Measurements from ENCODE around the gene OR2V2.

The OR2V2 gene

GRCh38 chr5:181133083-181133482, 14.3 kb upstream of the OR2V2 start:
- ATAC-seq = no peak
- no peak for TF ChIP-seq ZNF8 (CRISPR knock-in tag; IDR thresholded peaks at IDR 0.05)
- no peak for TF ChIP-seq ESRRG (CRISPR knock-in tag; IDR thresholded peaks at IDR 0.05)
- no peak for TF ChIP-seq OSR1 (CRISPR knock-in tag; IDR thresholded peaks at IDR 0.05)
- no peak for TF ChIP-seq SNAI2 (CRISPR knock-in tag; IDR thresholded peaks at IDR 0.05)
- TF ChIP-seq TCF4 (CRISPR knock-in tag; IDR thresholded peaks at IDR 0.05; ENCODE audit: borderline replicate concordance) = no peak
- no peak for TF ChIP-seq TOX (CRISPR knock-in tag; IDR thresholded peaks at IDR 0.05; ENCODE audit: borderline replicate concordance)
- no peak for TF ChIP-seq TSHZ2 (CRISPR knock-in tag; IDR thresholded peaks at IDR 0.05)
- no peak for TF ChIP-seq ZC3H10 (CRISPR knock-in tag; IDR thresholded peaks at IDR 0.05)
- TF ChIP-seq CSRNP3 (CRISPR knock-in tag; IDR thresholded peaks at IDR 0.05) = no peak
- no peak for TF ChIP-seq RARB (CRISPR knock-in tag; IDR thresholded peaks at IDR 0.05)
- no peak for TF ChIP-seq POU6F1 (CRISPR knock-in tag; IDR thresholded peaks at IDR 0.05; ENCODE audit: borderline replicate concordance, low read depth)
- no peak for TF ChIP-seq ZNF70 (CRISPR knock-in tag; IDR thresholded peaks at IDR 0.05)
- TF ChIP-seq ARNTL (CRISPR knock-in tag; IDR thresholded peaks at IDR 0.05; ENCODE audit: borderline replicate concordance, low read depth) = no peak
- no peak for TF ChIP-seq ZFP3 (CRISPR knock-in tag; IDR thresholded peaks at IDR 0.05)
- no peak for TF ChIP-seq PATZ1 (CRISPR knock-in tag; IDR thresholded peaks at IDR 0.05; ENCODE audit: borderline replicate concordance)
- no peak for TF ChIP-seq ZNF565 (CRISPR knock-in tag; conservative IDR thresholded peaks at IDR 0.05; ENCODE audit: low read depth)

- ATAC-seq = 0 out of 3 replicates have a peak, but pooled peaks have one; percentile 31
- TF ChIP-seq ZNF70 (CRISPR knock-in tag; IDR thresholded peaks at IDR 0.05) = no peak
- TF ChIP-seq ARNTL (CRISPR knock-in tag; IDR thresholded peaks at IDR 0.05; ENCODE audit: borderline replicate concordance, low read depth) = no peak
- TF ChIP-seq ISL1 (CRISPR knock-in tag; IDR thresholded peaks at IDR 0.05) = no peak
- TF ChIP-seq ZNF8 (CRISPR knock-in tag; IDR thresholded peaks at IDR 0.05) = no peak
- no peak for TF ChIP-seq SNAI2 (CRISPR knock-in tag; IDR thresholded peaks at IDR 0.05)
Observed at GRCh38 chr5:181133610-181134231, 13.7 kb upstream of the OR2V2 start.

- no peak for ATAC-seq
- TF ChIP-seq ZFP3 (CRISPR knock-in tag; IDR thresholded peaks at IDR 0.05) (no peak), RARB (CRISPR knock-in tag; IDR thresholded peaks at IDR 0.05) (no peak), ZC3H10 (CRISPR knock-in tag; IDR thresholded peaks at IDR 0.05) (no peak), TCF4 (CRISPR knock-in tag; IDR thresholded peaks at IDR 0.05; ENCODE audit: borderline replicate concordance) (no peak), ZNF70 (CRISPR knock-in tag; IDR thresholded peaks at IDR 0.05) (no peak), ESRRG (CRISPR knock-in tag; IDR thresholded peaks at IDR 0.05) (no peak), PATZ1 (CRISPR knock-in tag; IDR thresholded peaks at IDR 0.05; ENCODE audit: borderline replicate concordance) (no peak), ARNTL (CRISPR knock-in tag; IDR thresholded peaks at IDR 0.05; ENCODE audit: borderline replicate concordance, low read depth) (no peak), TSHZ2 (CRISPR knock-in tag; IDR thresholded peaks at IDR 0.05) (no peak), CSRNP3 (CRISPR knock-in tag; IDR thresholded peaks at IDR 0.05) (no peak), CREB5 (CRISPR knock-in tag; IDR thresholded peaks at IDR 0.05; ENCODE audit: low read depth) (no peak), ZNF8 (CRISPR knock-in tag; IDR thresholded peaks at IDR 0.05) (no peak), CSDC2 (CRISPR knock-in tag; IDR thresholded peaks at IDR 0.05) (no peak)
Observed at GRCh38 chr5:181134259-181134658, 13.1 kb upstream of the OR2V2 start.
